HG02852 (cell line): Measurements from ENCODE around the gene RAB3IP.
A peak's percentile ranks its signal among the peaks of the same experiment; 100 is the strongest.

Source experiments
- ATAC-seq: cut with Tn5 transposase; IDR thresholded peaks from one replicate; pipeline ENCODE4 v1.9.1; 2021; ENCODE audit warnings: mild to moderate bottlenecking, moderate library complexity; ENCODE audit not compliant: unreplicated experiment

The RAB3IP gene, protein sequence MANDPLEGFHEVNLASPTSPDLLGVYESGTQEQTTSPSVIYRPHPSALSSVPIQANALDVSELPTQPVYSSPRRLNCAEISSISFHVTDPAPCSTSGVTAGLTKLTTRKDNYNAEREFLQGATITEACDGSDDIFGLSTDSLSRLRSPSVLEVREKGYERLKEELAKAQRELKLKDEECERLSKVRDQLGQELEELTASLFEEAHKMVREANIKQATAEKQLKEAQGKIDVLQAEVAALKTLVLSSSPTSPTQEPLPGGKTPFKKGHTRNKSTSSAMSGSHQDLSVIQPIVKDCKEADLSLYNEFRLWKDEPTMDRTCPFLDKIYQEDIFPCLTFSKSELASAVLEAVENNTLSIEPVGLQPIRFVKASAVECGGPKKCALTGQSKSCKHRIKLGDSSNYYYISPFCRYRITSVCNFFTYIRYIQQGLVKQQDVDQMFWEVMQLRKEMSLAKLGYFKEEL

DNA sequence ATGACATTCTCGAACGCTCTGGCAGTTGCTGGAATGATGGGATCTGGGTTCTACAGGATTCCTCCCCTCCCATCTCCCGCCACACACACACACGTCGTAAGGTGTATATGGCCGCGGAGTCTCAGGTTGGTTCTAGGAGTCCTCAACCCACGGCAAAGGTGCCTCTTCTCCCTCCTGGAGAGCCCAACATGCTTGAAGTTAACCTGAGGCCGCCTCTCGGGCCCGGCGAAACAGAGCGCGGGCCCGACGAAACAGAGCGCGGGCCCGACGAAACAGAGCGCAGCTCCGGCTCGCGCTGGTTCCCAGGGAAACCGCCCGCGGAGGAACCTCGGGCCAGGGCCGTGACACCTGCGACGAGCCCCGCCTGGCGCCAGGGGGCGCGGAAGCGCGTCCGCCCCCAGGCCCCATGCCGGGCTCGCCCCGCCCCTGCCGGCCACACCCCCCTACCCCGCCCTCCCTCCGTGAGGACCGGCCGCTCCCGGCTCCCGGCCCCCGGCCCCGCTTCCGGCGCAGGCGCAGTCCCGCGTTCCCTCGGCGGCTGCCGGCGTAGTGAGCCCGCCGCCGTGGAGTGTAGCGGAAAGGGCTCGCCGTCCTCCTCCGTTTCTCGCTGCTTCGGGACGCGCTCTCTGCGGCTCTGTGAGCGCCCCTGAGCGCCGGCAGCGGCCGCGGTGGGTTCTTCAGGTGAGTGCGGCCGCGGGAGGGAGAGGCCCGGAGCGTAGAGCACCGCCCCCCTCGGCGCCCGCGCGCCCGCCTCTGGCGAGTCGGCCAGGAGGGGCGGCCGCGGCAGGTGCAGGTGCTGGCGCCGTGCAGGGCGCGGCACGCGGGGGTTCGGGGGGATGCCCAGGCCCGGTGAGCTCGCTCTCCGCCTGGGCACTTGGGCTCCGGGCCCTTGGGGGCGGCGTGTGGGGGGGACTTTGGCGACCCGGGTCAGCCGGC is at the start of gene RAB3IP:
RAB3IP (plus strand) TSS at position 510 of the 936 bp plus-strand sequence. CDS start 16,549 bp downstream, outside the sequence.
- peak; percentile 80 for ATAC-seq

DNA sequence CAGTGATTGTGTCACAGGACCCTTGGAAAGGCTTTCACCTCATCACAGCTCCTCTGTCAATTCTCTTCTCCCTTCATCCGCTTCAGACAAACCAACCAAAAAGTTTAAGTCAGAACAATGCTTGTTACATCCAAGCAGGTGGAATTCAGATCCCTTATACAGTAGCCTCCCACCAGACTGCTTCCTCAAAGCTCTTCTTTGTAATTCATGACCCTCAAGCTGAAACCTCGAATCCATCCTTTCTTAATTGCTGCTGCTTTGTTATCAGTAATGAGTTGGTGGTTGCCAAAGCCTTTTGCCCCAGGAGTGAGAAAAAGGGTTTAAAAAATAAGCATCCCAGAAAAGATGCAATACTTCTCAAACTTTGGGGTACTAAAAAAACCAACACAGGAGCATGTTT is 49.0 kb upstream of the RAB3IP start:
- no peak for ATAC-seq

DNA sequence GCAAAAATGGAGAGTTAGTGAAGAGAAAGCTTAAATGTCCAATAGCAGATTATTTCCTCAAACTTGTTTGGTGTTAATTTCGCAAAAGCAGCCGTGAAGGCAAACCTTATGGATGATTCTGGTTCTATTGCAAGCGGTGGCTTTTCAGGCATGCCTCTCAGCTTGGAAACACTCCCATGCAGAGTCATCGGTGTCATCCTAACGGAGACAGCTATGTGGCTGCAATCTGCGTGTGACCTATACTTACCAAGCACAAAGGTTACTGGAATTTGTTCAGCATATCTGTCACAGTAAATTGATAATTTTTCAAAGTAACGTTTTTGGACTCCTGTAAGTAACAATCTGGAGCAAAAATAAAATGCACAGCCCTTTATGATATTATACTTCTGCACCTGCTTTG is 44.5 kb upstream of the RAB3IP start:
- ATAC-seq = no peak

DNA sequence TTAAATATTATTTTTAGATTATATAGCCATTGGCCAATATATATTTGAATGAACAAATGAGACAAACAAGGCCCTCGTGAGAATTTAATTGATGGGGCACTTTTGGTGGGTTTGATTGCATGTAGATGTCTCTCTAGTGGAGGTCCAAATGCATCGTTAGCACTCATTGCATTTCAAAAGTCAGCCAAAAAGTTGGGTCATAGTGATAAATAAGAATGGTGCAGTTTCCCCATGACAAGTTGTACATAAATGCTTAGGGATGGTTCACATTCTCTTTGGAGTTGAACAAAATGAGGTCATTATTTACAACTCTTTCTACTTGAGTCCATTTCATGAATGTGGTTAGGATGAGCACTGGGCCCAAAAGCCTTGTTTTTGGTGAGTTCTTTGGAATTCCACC is 40.6 kb upstream of the RAB3IP start:
- ATAC-seq = no peak

DNA sequence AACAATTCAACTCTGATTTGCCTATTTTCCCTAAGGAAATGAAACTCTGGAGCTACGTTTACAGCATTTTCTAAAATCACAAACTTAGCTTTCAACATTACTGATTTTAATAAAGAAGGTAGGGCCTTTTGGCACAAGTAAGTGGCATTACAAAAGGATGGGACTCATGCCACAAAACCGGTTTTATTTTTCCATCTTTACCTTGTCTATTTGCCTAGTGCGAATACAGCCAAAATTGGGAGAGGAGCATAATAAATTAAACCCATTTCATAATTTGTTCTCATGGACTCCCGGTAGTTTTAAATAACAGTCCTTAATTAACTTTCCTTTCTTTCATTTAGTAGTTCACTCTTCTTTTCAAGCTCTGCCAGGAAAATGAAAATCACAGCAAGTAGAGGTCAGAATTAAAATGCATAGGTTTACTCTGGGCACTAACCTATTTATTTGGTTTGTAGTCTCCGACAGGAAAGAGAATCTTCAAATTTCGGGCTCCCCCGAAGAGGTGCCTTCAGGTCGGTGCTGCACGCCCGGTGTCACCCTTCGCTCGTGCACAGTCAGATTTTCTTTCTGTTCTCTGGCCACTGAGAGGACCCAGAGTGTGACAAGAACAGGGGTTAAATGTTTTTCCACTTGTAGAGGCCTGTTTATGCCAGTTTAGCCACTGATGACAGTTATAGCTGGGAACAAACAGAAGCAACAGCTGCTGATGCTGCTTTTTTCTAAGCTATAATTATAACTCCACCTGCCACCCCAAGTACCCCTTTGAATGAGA is 39.7 kb upstream of the RAB3IP start, which contains the start of gene BEST3:
BEST3 (minus strand) TSS at position 535 of the 772 bp plus-strand sequence. CDS start 1,505 bp downstream, outside the sequence.
- no peak for ATAC-seq

DNA sequence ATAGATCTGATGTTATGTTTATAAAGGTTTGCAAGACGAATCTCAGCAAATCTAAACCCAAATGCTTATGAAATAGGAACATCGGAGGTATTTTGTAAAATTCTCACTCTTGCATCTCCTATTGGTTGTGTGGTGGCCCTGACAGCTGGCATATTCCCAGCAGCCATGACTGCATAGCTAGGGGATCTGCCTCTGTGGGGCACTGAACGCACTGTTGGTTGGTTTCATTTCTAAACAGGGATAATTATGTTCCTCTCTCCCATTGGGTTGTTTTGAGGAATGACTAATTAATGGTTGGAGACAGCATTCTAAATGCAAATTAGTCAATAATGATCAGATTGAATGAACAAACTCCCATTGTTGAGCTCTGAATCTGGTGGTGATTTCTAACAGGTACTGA is 36.8 kb upstream of the RAB3IP start:
- no peak for ATAC-seq

DNA sequence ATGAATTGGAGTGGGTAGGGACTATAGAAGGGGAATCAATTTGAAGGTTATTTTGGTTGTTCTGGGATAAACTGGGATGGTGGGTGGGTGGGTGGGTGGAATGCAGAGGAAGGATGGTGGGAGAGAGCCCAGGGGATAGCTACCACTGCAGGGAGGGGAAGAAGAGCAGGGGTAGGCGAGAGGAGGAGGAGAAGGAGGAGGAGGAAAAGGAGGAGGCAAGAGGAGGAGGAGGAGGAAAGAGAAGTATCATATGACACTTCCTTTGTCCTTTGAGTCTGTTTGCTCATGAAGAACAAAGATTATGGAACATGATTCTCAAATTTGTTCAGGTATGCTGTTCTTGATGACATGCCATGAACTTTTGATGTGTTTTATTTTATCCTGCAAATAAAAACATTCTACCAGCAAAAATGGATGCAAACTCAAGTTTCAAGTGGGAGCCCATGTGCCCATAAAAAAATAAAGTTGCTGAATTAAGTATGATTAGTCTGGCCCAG is 35.5 kb upstream of the RAB3IP start:
- ATAC-seq = no peak

DNA sequence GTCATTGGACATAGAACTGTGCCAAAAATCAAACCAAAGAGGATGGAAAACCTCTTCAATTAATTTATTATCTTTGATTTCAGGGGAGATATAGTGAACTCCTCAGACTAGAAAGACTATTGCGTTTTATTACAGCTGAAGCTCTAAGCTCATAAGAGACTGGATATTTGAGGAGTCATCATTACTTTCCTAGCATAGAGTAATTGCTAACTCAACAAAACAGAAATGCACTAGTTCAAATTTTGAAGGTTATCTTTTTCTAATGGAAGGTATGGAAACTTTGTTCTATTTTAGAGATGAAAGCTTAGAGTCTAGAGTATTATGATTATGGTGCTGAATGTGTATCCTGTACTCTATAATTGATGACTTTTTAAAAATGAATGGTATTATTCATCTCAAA is 34.3 kb upstream of the RAB3IP start:
- no peak for ATAC-seq

DNA sequence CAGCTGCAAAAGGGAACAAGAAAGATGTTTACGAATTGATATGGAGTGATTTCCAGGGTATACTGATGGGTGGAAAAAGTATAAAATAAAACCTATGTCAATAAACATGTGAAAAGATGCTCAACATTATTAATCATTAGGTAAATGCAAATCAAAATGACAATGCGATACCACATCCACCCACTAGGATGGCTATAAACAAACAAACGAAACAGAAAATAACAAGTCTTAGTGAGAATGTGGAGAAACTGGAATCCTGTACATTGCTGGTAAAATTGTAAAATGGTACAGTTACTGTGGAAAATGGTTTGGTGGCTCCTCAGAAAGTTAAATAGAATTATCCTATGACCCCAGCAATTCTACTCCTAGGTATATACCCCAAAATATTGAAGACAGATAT is 30.0 kb upstream of the RAB3IP start:
- ATAC-seq = no peak

DNA sequence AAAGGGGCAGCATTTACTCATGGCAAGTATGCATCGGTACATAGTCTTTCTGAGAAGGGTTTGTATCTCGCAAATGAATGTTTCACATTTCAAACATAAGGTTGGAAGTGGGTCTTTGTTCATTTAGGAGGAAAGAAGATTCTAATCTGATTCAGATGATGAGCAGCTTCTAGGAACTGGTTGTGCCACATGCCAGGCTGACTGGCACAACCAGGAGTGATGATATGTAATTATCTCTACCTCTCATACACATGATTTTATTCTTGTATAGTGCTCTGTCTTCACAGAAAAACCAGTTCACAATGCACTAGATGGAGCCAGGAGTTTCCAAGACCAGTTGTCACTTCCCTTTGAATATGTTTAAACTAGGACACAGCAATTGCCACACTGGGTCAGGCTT is 25.8 kb upstream of the RAB3IP start:
- no peak for ATAC-seq

DNA sequence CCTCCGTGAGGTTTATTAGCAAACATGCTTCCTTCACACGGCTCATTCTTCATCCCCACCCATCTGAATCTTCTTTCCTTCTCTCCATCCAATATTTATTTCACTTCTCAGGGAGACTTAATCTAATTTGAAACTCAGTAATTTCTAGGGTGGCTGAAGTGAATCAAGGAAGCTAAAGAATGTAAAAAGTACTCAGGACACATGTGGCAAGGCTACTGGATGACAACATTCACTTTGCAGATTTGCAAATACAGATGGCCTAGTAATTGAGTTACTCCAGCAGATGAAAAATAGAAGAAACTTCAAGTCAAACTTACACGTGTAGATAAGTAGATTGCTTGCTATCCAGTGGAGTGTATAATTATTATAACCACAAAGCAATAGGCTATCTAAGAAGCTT is 24.1 kb upstream of the RAB3IP start:
- no peak for ATAC-seq

DNA sequence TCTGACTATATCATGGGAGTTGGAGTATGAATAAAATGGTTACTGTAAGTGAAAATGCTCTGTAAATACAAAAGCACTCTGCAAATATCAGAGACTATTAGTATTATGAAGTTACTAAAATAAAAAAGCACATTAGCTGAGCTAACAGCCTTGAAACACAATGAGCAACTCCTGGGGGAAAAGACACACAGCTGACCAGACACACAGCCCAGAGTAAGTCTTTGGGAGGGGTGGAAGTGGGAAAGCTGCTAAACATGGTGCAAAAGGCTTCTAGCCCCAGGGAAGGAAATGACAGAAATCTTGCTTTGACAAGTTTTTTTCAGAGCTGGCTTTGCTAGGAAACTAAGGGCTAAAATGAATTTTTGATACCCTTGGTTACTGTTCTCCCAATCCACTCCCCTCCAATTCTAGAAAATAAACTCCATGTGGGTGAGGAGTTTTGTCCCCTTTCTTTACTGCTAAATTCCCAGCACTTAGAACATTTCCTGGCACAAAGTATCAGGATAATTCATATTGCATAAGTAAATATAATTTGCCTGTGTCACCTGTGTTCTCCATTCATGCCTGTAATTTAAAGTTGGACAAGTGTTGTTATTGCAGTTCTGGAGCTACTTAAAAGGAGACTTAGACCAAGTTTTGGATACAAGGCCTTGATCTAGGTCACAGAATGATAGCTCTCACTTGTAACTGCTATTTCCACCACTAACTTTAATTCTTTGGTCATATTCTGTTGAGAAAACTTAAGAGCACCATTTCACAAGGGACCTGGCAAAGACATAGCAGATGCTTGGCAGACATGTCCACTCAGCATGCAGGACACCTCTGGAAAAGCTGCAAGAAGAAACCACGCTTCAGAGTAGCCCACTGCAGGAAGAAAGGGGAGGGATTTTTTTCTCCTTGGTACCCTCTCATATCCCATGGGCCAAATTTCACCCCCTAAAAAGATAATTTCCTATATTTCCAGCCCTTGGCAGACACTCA is 19.0 kb upstream of the RAB3IP start:
- ATAC-seq = no peak

DNA sequence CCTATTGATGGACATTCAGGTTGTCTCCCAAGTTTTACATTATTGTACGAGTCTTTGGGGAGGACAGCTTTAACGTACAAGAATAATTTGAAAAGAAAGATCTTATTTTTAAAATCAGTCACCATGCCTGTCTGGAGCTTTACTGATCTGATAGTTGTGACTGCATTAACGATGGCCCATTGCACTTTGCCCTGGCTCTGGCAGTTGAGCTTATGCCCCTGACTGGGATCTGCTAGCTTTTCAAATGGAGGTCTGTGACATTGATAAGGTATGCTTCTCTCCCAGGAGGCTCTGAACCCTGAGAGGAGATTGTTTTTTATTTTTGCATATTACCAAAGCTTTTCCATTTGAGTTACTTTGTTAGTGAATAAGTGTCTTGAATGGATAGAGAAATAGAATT is 17.9 kb upstream of the RAB3IP start:
- ATAC-seq = no peak

DNA sequence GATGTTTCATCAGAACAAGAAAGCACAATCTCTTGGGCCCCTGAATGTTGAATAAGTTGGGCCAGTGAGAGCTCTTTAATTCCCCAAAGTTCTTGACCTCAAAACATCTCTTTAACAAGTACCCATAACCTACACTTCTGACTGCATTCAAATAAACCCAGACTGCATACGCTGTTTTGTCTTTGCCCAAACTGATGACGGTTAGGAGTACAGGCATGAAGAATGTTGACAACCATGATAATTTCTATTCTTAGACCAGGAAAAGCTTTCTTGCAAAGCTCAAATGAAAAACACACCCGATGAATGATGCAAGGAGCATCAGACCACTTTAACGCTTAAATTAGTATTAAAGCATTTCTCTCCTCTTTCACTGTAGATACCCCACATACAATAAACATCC is 11.7 kb upstream of the RAB3IP start:
- no peak for ATAC-seq

DNA sequence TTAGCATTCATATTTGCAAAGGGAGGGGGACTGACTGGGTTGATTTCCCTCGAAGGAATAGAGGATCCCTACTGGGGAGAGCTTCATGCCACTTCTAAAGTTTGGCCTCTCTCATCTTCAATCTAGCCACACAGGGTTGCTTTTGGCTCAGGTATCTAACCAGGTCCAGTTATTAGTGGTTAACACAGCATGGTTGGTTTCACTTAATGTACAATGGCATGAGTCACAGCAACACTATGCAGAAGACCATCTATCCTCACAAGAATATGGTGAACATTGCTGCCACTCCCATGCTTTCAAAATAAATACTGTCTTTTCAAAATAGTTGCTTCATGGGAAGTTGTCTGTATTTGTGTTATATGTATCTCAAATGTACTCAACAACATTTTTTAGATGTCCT is 6.6 kb upstream of the RAB3IP start:
- no peak for ATAC-seq

DNA sequence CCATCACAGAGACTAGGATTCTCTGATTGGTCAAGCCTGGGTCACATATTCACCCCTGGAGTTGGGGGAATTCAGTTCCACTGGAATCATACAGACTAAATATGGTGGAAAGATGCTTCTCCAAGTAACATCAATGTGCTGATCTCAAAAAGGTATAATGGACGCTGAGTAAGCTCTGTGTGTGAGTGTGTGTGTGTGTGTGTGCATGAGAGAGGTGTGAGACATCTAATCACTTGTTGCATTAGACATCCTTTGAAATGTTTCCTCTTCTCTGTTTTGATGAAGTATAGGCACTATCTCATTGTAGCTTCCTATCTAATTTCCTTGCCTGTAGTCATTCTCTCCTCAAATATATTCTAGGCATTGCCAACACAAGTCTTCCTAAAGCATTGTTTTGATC is 5.0 kb upstream of the RAB3IP start:
- ATAC-seq = no peak

DNA sequence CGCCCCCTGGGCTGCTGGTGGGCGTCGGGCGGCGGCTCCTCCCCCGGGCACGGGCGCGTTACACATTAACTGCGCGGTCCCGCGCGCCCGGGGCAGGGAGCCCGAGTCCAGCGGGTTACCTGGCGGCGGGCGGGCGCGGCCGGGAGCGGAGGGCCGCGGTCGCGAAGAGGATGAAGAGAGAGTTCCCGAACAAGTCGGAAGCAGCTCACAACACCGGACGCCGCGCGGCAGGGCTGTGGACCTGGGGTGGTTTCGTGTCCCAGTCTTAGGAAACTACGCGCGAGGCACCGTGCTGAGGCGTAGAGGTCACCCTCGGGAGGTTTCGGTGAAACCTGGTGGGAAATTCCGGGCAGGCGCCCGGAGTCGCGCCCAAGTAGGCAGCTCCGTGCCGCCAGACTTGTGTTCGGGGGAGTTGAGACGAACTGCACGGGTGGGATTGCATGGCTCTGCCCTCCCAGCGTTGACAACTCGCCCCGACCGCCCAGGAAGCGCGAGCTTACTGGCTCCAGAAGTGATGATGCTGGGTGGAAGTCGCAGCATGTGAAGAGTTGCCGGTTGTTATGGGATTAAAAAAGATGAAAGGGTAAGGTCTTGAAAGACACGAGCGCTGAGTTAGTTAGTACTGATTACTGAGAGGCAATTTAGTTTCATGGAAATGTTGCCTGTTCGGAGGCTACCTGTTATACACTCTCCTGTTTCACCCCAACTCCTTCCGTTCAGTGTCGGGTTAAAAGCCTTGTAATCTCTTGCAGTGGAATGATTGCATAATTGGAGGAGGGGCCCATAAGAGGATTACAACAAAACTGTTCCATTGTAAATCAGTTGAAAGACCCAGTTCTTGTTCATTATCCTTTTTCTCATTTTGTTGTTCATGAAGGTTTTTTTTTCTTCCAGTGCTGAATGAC is 879 bp downstream of the RAB3IP start:
- ATAC-seq = peak; percentile 40

DNA sequence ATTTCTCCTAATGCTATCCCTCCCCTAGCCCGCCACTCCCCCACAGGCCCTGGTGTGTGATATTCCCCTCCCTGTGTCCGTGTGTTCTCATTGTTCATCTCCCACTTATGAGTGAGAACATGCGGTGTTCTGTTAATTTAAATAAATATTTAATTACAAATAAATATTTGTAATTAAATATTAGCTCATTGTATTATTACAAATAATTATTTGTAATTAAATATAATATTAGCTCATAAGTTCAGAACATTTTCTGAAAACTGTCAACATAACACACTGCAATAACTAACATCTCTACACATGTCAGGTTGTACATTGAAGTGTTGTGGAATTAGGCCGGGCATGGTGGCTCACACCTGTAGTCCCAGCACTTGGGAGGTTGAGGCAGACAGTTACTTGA is 5.4 kb downstream of the RAB3IP start:
- no peak for ATAC-seq

DNA sequence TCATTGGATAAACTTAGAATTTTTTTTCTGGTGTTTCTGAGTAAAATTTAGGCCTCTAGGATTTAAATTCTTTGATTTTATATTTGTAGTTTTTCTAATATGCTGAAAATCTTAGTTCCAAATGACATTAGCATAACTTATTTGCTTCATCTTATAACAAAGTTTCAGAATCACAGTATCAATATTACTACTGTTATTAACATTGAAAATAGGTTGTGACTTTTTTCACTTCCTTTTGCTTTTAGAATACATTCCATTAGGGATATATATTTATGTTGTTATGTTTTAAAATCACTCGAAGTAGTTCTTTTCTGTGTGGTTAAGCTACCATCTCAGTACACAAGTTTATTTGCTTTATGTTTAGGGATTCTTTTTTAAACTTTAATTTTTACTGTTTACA is 12.8 kb downstream of the RAB3IP start:
- no peak for ATAC-seq
